ENCODE data around the gene LPCAT1. TPM values are rescaled to one million over a fixed set of nuclear protein-coding genes. Genes with fewer than 3 reads are reported as not detected.

Gene LPCAT1
- total RNA-seq, 1 donor from 2014 or later = 176 TPM

GRCh38 chr5:1555011-1555807 is 31.4 kb upstream of the LPCAT1 start:
- peak; percentile 99 for DNase-seq (ENCODE audit: low read depth)

DNA sequence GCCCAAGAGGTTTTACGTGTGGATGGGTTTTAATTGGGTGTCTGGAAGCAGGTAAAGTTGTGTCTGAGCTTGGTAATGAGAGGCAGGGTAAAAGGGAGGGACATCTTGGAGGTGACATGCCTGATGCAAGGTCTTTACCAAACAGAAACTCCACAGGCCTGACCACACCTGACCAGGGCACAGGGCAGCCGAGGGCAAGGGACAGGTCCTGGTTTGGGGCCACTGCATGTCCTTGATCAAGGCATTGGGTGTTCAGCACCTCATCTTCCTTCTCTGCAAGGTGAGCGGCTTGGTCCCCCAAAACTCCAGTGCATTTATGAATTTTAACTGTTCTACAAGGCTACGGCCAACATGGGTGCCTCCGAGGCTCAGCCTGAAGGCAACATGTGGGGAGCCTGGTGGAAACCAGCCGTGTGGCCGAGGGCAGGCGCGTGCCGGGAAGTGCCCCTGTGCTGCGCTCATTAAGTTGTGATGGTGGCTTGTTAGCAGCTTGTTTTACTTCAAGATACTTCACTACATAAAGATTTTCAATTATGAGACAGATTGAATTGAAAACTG is 30.7 kb upstream of the LPCAT1 start:
- DNase-seq (ENCODE audit: low read depth) = no peak

- no peak for DNase-seq (ENCODE audit: low read depth)
Observed at GRCh38 chr5:1553539-1554409, 30.0 kb upstream of the LPCAT1 start.

DNA sequence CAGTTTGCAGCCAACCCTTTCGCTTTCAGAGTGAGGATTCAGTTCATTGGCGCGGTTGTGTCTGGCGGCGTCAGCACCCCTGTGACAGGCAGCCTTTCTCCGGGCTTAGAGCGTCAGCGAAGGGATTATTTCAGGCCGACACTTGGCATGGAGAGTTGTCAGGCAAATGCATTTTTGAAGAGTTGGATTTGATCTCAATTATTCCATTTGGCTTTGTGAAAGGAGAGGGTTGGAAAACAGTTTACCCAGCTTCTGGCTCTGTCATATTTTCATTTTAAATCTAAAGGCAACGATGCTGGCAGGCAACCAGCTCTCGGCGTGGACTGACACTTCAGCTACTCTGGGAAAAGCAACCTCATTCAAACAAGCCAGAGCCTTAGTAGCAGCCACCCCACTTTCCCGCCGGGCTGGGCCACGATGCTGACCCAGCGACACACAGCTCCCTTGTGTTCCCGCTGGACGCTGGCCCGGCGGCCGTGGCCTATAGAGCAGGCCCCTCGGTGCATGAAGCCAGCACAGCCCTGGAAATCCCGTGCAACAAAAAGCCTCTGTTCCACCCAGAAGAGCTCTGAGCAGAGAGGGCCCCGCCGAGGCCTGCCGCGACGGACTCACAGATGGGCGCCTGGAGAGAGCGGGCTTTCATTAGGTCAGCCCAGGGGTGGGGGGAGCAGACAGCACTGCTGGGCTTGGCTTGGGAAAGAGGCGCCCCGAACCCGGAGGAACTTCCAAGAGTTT is 28.9 kb upstream of the LPCAT1 start:
- DNase-seq (ENCODE audit: low read depth) = no peak

DNA sequence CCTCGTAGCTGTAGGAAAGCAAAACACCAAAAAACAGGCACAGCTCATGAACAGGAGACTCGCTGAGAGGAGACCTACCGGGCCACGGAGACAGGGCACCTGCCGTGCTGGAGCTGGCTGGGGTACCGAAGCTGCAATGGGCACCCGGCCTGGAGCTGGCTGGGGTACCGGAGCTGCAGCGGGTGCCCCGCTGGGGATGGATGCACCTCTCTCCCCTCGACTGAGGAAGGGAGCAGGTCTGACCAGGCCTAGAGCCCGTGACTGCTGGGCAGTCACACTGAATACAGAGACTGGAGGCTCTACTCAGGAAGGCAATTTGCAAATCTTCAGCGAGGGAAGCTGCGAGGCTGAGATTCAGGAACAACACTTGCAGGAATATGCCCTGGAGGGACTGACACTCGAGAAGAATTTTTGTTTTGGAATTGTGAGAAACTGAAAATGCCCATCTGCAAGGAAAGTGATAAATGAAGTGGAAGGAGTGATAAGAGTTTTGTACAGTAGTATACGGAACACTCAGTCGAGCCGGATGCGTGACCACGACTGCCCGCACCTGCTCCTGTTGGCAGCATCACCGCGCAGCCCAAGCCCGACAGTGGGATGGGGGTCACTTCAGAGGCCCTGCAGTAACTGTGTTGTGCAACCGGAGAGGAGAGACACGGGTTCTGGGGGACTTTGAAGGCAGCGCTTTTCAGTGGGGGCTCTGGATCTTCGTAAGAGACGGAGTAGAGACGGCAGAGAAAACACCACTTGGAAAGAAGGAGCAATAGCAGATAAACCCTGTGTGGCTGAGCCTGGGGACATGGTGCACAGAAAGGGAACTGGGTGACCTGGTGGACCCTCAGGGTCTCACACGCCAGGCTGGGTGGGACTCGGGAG is 27.9 kb upstream of the LPCAT1 start:
- DNase-seq (ENCODE audit: low read depth) = no peak

- no peak for DNase-seq (ENCODE audit: low read depth)
Observed at GRCh38 chr5:1550287-1551076, 26.7 kb upstream of the LPCAT1 start.

DNA sequence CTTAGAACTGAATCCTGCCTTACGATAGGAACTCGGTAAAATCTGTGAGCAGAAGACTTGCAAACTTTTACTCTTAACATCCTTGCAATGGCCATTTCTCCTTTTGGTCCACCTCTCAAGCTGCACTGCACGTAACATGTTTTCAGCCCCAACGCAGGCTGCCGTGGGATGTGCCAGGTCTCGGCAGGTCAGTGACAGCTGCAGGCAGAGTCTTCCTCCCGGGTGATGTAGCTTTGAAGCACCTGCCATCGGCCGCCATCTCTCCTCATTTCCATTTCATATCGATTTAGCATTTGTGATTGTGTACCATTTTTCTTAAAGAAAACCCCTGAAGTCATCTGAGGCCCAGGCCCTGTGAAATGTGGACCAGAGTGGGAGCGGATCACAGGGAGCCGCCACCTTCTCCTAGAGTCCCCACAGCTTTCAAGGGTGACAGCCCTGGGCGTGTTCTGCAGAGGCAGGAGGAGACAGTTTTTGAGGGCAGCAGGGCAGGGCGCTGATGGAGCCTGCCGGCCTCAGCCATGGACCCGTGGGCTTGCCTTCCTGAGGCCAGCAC is 25.8 kb upstream of the LPCAT1 start:
- DNase-seq (ENCODE audit: low read depth) = no peak

DNA sequence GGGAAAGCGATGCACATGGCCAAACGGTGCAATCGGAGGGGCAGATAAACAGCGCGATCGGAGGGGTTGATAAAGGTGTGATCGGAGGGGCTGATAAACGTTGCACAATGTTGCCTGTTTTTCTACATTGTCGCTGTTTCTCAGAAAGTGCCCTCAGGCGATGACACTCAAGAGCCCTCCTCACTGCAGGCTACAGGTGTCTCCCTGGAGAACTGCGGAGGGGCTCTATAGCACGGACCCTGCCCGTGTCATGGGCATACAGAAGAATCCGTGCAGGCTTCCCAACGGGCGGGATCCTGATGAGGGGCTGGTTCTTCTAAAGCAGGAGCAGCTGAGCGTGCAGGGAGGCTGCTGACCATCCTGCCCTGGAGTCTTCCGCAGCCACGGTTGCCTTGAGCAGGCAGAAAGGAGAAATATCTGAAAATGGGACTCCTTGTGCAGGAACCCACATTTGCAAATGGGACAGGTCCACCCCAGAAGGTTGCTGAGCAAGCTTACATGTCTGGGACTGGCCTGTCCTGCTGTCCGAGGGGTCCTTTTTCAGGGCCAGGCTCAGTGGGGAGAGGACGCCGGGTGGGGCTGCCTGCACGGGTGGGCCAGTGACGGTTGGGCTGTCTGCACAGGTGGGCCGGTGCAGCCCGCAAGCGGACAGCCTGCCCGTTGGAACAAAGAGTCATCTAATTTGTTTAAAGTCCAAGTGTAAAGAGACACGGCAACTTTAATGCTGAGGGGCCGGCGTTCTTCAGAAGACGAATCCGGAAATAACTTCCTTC is 25.1 kb upstream of the LPCAT1 start:
- no peak for DNase-seq (ENCODE audit: low read depth)

- DNase-seq (ENCODE audit: low read depth) = no peak
Observed at GRCh38 chr5:1547655-1548054, 23.9 kb upstream of the LPCAT1 start.

- DNase-seq (ENCODE audit: low read depth) = no peak
Observed at GRCh38 chr5:1547236-1547635, 23.5 kb upstream of the LPCAT1 start.

- no peak for DNase-seq (ENCODE audit: low read depth)
Observed at GRCh38 chr5:1546556-1546955, 22.8 kb upstream of the LPCAT1 start.

- peak; percentile 59 for DNase-seq (ENCODE audit: low read depth)
Observed at GRCh38 chr5:1545805-1546355, 22.1 kb upstream of the LPCAT1 start.

DNA sequence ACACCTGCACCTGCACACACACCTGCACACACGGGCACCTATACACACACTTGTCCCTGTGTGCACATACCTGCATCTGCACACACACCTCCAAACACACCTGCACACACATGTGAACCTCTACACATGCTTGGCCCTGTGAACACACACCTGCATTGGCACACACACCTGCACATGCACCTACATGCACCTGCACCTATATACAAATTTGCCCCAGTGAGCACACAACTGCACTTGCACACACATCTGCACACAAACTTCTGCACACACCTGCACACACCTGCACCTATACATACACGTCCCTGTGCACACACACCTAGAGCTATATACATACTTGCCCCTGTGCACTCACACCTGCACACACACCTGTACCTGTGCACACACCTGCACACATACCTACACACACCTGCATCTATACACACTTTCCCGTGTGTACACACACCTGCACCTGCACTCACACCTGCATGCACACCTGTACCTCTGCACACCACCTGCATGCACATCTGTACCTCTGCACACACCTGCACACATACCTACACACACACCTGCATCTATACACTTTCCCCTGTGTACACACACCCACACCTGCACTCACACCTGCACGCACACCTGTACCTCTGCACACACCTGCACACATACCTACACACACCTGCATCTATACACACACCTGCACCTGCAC is 21.5 kb upstream of the LPCAT1 start:
- no peak for DNase-seq (ENCODE audit: low read depth)

- DNase-seq (ENCODE audit: low read depth) = no peak
Observed at GRCh38 chr5:1544294-1544961, 20.7 kb upstream of the LPCAT1 start.

DNA sequence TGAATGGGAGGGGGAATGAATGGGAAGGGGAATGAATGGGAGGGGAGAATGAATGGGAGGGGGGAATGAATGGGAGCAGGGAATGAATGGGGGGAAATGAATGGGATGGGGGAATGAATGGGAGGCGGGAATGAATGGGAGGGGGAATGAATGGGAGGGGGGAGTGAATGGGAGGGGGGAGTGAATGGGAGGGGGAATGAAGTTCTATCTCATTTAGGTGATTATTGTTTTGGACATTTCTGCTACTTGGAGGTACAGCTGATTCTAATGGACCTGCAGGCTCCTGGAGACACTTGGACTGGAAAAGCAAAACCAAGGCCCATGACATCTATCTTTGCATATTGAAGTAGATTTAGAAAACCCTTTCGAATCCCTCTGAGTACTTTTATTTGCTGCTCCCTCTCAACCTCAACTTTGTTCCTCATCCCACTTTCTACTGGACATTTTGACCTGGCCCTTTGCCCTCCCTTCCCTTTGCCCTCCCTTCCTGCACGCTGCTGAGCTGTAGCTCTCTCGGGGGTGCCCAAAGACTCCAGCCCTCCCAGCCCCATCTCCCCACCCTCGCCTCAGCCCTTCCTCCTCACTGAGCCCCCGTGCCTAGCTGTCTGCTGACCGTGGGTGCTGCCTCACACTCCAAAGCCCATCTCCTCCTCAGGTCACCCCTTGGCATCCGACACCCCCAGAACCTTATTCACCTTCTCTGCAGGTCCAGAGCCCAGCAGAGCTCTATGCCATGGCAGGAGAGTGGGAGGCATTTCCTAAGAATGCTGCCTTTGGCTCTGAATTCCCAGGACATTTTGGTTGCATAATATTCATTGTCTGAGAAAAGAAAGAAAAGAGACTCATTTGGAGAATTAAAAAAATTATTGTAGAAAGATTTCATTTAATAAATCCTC is 19.9 kb upstream of the LPCAT1 start:
- peak; percentile 19 for DNase-seq (ENCODE audit: low read depth)

DNA sequence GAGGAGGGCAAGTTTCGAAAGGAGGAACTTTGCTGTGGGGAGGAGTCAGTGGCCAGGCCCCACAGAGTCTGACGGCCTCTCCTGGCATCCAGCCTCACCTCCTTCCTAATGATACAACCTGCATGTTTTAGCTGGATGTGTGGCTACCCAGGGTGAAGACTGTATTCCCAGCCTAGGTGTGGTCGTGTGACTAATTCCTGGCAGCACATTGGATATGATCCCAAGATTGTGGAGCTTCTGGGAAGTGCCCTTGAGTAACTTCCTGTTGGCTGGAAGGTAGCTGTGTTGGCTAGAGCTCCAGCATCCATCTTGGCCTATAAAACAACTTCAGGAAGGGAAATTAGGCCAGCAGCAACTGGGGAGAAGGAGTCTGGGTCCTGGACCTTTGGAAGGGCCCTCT is 19.0 kb upstream of the LPCAT1 start:
- DNase-seq (ENCODE audit: low read depth) = peak; percentile 98

Data from renal cortical epithelial cell (primary cell).